ENCODE data around the gene CHD9.
"Not testable (repeated sequence)": the region's sequence is repeated elsewhere in the genome, so short reads cannot be mapped to it uniquely, and the experiment has no call there.

The CHD9 gene

DNA sequence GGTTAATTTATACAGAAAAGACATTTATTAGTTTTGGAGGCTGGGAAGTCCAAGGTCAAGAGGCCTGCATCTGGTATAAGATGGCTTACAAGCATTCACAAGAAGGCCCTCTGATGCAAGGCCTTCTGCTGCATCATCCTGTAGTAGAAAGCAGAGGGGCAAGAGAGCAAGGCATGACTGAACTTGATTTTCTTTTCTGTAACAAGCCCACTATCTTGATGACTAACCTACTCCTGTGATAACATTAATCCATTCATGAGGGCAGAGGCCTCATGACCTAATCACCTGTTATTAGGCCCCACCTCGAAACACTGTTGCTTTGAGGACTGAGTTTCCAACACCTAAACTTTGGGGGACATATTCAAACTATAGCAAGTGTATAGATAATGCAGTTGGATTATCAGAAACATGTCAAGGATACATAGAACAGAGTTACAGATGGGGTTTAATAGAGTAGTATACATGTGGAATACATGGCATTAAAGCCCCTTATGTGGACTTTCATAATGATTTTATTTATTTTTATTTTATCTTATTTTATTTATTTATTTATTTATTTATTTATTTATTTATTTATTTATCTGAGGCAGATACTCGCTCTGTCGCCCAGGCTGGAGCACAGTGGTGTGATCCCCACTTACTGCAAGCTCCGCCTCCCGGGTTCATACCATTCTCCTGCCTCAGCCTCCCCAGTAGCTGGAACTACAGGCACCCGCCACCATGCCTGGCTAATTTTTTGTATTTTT, 88.2 kb downstream of the CHD9 start:
- Mint-ChIP-seq H3K36me3 (ENCODE audit: low read depth) (no peaks in the 10 kb centered on the region), H3K27ac (no peak overlapping the region), H3K4me1 (ENCODE audit: low read depth) (peaks cover 6% of the 10 kb centered on the region), H3K9me3 (no peaks in the 10 kb centered on the region), H3K27me3 (no peaks in the 10 kb centered on the region), H3K4me3 (no peak overlapping the region)

GRCh38 chr16:53147500-53148065, 92.8 kb downstream of the CHD9 start:
- H3K36me3 Mint-ChIP-seq (ENCODE audit: low read depth): peaks cover 8% of the 10 kb centered on the region
- peaks cover 5% of the 10 kb centered on the region for H3K4me1 Mint-ChIP-seq (ENCODE audit: low read depth)
- no peaks in the 10 kb centered on the region for H3K27me3 Mint-ChIP-seq
- H3K27ac Mint-ChIP-seq: no peak overlapping the region
- no peaks in the 10 kb centered on the region for H3K9me3 Mint-ChIP-seq
- no peak overlapping the region for H3K4me3 Mint-ChIP-seq

DNA sequence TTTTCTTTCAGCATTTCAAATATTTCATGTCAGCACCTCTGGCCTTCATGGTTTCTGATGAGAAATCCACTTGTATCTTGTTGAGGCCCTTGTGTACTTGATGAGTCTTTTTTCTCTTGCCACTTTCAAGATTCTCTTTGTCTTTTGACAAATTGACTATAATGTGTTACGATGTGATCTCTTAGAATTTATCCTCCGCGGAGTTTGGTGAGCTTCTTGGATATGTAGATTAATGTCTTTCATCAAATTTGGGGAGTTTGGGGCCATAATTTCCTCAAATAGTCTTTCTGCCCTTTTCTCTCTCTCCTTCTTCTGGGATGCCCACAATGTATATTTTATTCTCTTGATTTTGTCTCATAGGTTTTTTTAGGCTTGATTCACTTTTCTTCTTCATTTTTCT, 96.0 kb downstream of the CHD9 start:
- no peaks in the 10 kb centered on the region for H3K9me3 Mint-ChIP-seq
- no peaks in the 10 kb centered on the region for H3K4me1 Mint-ChIP-seq (ENCODE audit: low read depth)
- H3K27ac Mint-ChIP-seq: no peak overlapping the region
- no peak overlapping the region for H3K4me3 Mint-ChIP-seq
- no peaks in the 10 kb centered on the region for H3K27me3 Mint-ChIP-seq
- H3K36me3 Mint-ChIP-seq (ENCODE audit: low read depth): peaks cover 12% of the 10 kb centered on the region

DNA sequence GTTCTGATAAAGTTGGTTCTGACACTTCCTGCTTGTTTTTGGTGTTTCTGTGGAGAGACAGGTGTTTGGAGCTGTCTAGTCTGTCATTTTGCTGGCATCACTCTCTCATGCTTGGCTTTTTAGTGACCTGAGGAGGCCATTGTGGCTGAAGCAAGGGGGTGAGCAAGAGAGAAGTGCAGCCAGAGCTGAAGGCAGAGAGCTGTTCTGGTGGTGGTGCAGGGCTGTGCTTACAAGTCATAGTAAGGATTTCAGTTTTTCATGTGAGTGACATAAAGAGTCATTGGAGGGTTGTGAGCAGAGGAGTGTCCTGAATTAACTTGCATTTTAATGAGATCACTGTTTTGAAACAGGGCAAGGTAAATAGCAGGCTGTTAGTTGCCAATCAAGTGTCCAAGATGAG, 97.5 kb downstream of the CHD9 start:
- Mint-ChIP-seq H3K4me3 (no peak overlapping the region), H3K36me3 (ENCODE audit: low read depth) (peaks cover 26% of the 10 kb centered on the region), H3K27me3 (no peaks in the 10 kb centered on the region), H3K4me1 (ENCODE audit: low read depth) (no peaks in the 10 kb centered on the region), H3K27ac (no peak overlapping the region), H3K9me3 (no peaks in the 10 kb centered on the region)

- Mint-ChIP-seq H3K4me3 (no peak overlapping the region), H3K27ac (no peak overlapping the region), H3K27me3 (no peaks in the 10 kb centered on the region), H3K36me3 (ENCODE audit: low read depth) (peaks cover 28% of the 10 kb centered on the region), H3K4me1 (ENCODE audit: low read depth) (no peaks in the 10 kb centered on the region), H3K9me3 (no peaks in the 10 kb centered on the region)
These were observed 98.3 kb downstream of the CHD9 start for GRCh38 chr16:53153130-53153529.

- no peak overlapping the region for H3K27ac Mint-ChIP-seq
- H3K9me3 Mint-ChIP-seq: no peaks in the 10 kb centered on the region
- peaks cover 20% of the 10 kb centered on the region for H3K36me3 Mint-ChIP-seq (ENCODE audit: low read depth)
- no peak overlapping the region for H3K4me3 Mint-ChIP-seq
- no peaks in the 10 kb centered on the region for H3K27me3 Mint-ChIP-seq
- H3K4me1 Mint-ChIP-seq (ENCODE audit: low read depth): no peaks in the 10 kb centered on the region
These were observed 99.7 kb downstream of the CHD9 start for GRCh38 chr16:53154513-53154912.

DNA sequence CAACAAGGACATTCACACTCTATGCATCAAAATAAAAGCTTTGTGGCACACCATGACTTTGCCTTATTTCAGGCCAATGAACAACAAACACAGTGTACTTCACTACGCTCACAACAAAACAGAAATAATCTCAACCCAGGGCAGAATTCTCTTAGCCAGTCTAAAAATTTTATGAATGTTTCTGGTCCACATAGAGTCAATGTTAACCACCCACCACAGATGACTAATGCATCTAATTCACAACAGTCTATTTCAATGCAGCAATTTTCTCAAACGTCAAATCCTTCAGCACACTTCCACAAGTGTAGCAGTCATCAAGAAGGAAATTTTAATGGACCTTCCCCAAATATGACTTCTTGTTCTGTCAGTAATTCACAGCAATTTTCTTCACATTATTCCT, 101.7 kb downstream of the CHD9 start:
- Mint-ChIP-seq H3K36me3 (ENCODE audit: low read depth) (peaks cover 23% of the 10 kb centered on the region), H3K4me1 (ENCODE audit: low read depth) (no peaks in the 10 kb centered on the region), H3K9me3 (no peaks in the 10 kb centered on the region), H3K27me3 (no peaks in the 10 kb centered on the region), H3K27ac (no peak overlapping the region), H3K4me3 (no peak overlapping the region)

DNA sequence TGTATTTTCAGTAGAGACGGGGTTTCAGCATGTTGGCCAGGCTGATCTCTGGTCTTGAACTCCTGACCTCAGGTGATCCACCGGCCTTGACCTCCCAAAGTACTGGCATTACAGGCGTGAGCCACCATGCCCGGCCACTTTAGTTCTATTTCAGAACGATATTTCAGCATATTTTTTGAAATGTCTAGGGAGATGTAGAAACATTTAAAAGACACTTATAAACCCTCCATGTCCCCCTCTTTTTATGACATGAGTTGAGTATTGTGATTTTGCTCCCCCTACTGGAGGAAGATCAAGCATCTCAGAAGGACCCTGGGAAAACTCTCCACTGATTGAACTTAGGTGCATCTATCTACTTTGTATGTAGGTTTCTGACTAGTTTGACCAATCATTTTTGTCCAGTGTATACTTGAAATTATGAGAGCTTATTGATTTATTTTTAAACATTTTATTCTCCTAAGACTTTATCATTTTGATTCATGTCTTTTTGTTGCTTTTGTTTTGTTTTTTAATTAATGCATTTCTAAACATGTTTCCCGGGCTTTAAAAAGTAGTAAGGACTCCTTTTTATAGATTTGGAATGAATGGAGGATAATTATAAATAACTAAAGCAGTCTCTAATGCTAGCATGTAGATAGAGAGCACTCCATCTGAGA, 105.1 kb downstream of the CHD9 start:
- H3K9me3 Mint-ChIP-seq: no peaks in the 10 kb centered on the region

GRCh38 chr16:53166099-53166498, 111.3 kb downstream of the CHD9 start:
- H3K27me3 Mint-ChIP-seq: no peaks in the 10 kb centered on the region
- H3K9me3 Mint-ChIP-seq: no peaks in the 10 kb centered on the region
- H3K4me3 Mint-ChIP-seq: no peak overlapping the region
- H3K36me3 Mint-ChIP-seq (ENCODE audit: low read depth): peaks cover 4% of the 10 kb centered on the region
- H3K4me1 Mint-ChIP-seq (ENCODE audit: low read depth): peaks cover 6% of the 10 kb centered on the region
- no peak overlapping the region for H3K27ac Mint-ChIP-seq

More for the DNA sequence above, 105.1 kb downstream of the CHD9 start:
- Mint-ChIP-seq H3K36me3 (ENCODE audit: low read depth) (peaks cover 27% of the 10 kb centered on the region), H3K27me3 (no peaks in the 10 kb centered on the region), H3K4me1 (ENCODE audit: low read depth) (no peaks in the 10 kb centered on the region), H3K27ac (no peak overlapping the region), H3K4me3 (no peak overlapping the region)

DNA sequence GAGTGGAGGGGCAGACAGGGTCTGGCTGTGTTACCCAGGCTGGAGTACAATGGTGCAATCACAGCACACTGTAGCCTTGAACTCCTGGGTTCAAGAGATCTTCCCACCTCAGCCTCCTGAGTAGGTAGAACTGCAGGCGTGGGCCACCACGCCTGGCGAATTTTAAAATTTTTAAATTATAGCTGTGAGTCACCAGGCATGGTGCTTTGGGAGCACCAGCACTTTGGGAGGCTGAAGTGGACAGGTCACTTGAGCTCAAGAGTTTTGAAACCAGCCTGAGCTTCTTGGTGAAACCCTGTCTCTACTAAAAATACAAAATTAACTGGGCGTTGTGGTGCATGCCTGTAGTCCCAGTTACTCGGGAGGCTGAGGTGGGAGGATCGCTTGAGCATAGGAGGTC, 114.0 kb downstream of the CHD9 start:
- Mint-ChIP-seq H3K36me3 (ENCODE audit: low read depth) (no peaks in the 10 kb centered on the region), H3K27me3 (no peaks in the 10 kb centered on the region), H3K4me3 (no peak overlapping the region), H3K9me3 (no peaks in the 10 kb centered on the region), H3K4me1 (ENCODE audit: low read depth) (peaks cover 6% of the 10 kb centered on the region), H3K27ac (no peak overlapping the region)

GRCh38 chr16:53172517-53172916, 117.7 kb downstream of the CHD9 start:
- Mint-ChIP-seq H3K4me3 (no peak overlapping the region), H3K4me1 (ENCODE audit: low read depth) (no peaks in the 10 kb centered on the region), H3K27ac (no peak overlapping the region), H3K27me3 (no peaks in the 10 kb centered on the region), H3K36me3 (ENCODE audit: low read depth) (peaks cover 16% of the 10 kb centered on the region), H3K9me3 (no peaks in the 10 kb centered on the region)

- no peaks in the 10 kb centered on the region for H3K4me1 Mint-ChIP-seq (ENCODE audit: low read depth)
- H3K4me3 Mint-ChIP-seq: no peak overlapping the region
- no peaks in the 10 kb centered on the region for H3K27me3 Mint-ChIP-seq
- no peak overlapping the region for H3K27ac Mint-ChIP-seq
- peaks cover 17% of the 10 kb centered on the region for H3K36me3 Mint-ChIP-seq (ENCODE audit: low read depth)
- H3K9me3 Mint-ChIP-seq: no peaks in the 10 kb centered on the region
These were observed 120.3 kb downstream of the CHD9 start for GRCh38 chr16:53175118-53175517.

- H3K27ac Mint-ChIP-seq: no peak overlapping the region
- no peaks in the 10 kb centered on the region for H3K9me3 Mint-ChIP-seq
- no peak overlapping the region for H3K4me3 Mint-ChIP-seq
- H3K36me3 Mint-ChIP-seq (ENCODE audit: low read depth): peaks cover 17% of the 10 kb centered on the region
- no peaks in the 10 kb centered on the region for H3K27me3 Mint-ChIP-seq
- H3K4me1 Mint-ChIP-seq (ENCODE audit: low read depth): no peaks in the 10 kb centered on the region
These were observed 121.6 kb downstream of the CHD9 start for GRCh38 chr16:53176434-53176833.

GRCh38 chr16:53183442-53183841, 128.7 kb downstream of the CHD9 start:
- no peak overlapping the region for H3K4me3 Mint-ChIP-seq
- peaks cover 46% of the 10 kb centered on the region for H3K36me3 Mint-ChIP-seq (ENCODE audit: low read depth)
- H3K27ac Mint-ChIP-seq: no peak overlapping the region
- H3K9me3 Mint-ChIP-seq: peaks cover 17% of the 10 kb centered on the region
- no peaks in the 10 kb centered on the region for H3K27me3 Mint-ChIP-seq
- no peaks in the 10 kb centered on the region for H3K4me1 Mint-ChIP-seq (ENCODE audit: low read depth)

DNA sequence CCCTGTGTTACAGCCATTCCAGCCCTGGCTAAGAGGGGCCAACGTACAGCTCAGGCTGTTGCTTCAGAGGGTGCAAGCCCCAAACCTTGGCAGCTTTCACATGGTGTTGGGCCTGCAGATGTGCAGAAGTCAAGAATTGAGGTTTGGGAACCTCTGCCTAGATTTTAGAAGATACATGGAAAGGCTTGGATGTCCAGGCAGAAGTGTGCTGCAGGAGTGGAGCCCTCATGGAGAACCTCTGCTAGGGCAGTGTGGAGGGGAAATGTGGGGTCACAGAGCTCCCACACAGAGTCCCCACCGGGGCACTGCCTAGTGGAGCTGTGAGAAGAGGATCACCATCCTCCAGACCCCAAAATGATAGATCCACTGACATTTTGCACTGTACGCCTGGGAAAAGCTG, 130.9 kb downstream of the CHD9 start:
- not testable (repeated sequence) for H3K27ac Mint-ChIP-seq; H3K4me1 Mint-ChIP-seq (ENCODE audit: low read depth); H3K4me3 Mint-ChIP-seq; H3K27me3 Mint-ChIP-seq
- Mint-ChIP-seq H3K9me3 (peaks cover 17% of the 10 kb centered on the region), H3K36me3 (ENCODE audit: low read depth) (peaks cover 46% of the 10 kb centered on the region)
